Left lung (tissue), 10 donors: Measurements from ENCODE around the gene IGSF9B. TPM values are rescaled to one million over a fixed set of nuclear protein-coding genes. Genes with fewer than 3 reads are reported as not detected.

Experiments used
- ATAC-seq: fragments of 200-7000 bp; cut with Tn5 transposase; one replicate; pipeline ENCODE4 v1.9.1; 2020; ENCODE audit warnings: moderate library complexity
- DNase-seq, 4 donors: peaks; one replicate each; pipeline ENCODE4 v3.0.0-alpha.2; 2013 to 2020
- H3K27ac ChIP-seq, 2 donors: fragments of 200-600 bp; sonication (generic) in 1 of 2; one replicate each; pipeline versions ENCODE4 v1.5.0 to v1.8.0; 2020 to 2021
- H3K27me3 ChIP-seq, 2 donors: fragments of 200-600 bp; sonication (generic) in 1 of 2; one replicate each; pipeline versions ENCODE4 v1.5.0 to v1.8.0; 2020 to 2021
- H3K36me3 ChIP-seq, 2 donors: fragments of 200-600 bp; sonication (generic) in 1 of 2; one replicate each; pipeline versions ENCODE4 v1.5.0 to v1.8.0; 2020 to 2021
- H3K4me1 ChIP-seq, 2 donors: fragments of 200-600 bp; one replicate each; pipeline ENCODE4 v1.8.0; 2021
- H3K4me3 ChIP-seq, 2 donors: fragments of 200-600 bp; sonication (generic) in 1 of 2; one replicate each; pipeline versions ENCODE4 v1.5.0 to v1.8.0; 2020 to 2021; ENCODE audit warnings: mild to moderate bottlenecking in 1 of 2
- H3K9me3 ChIP-seq, 2 donors: fragments of 200-600 bp; sonication (generic) in 1 of 2; one replicate each; pipeline versions ENCODE4 v1.5.0 to v1.8.0; 2020 to 2021
- CTCF ChIP-seq, 2 donors: fragments of 200-600 bp; sonication (generic) in 1 of 2; IDR thresholded peaks; one replicate each; pipeline versions ENCODE4 v1.5.0 to v1.8.0; 2021; ENCODE audit warnings: antibody characterized with exemption in 2 of 2
- intact Hi-C, 2 donors: fragments of 100-400 bp; cut with DNase I; formaldehyde crosslinking; loops; one replicate each; pipeline versions ENCODE4 v1.11.2 to v1.14.2; 2022
- polyA plus RNA-seq, 6 donors: library from polyadenylated mRNA; unstranded; fragments of 120-200 nt; gene quantifications; one replicate each; pipeline ENCODE4 v1.2.1, GENCODE V29; 2013; ENCODE audit not compliant: insufficient read length in 6 of 6
- total RNA-seq, 2 donors: library from RNA; stranded (reverse); fragmentation: NEBNext Ultra II Directional; extraction: Animal tissue kit (Norgen Biotek cat#: 25700); gene quantifications; one replicate each; pipeline ENCODE4 v1.2.1, GENCODE V29; 2021
- donor health status: DM: no; HTN: yes; CAD: no.
- donor health status: DM: no; HTN: no; CAD: no.

IGSF9B gene
- total and polyA plus RNA-seq, 8 donors: 1.8 to 9.9 (median 2.8) TPM

GRCh38 chr11:133906241-133906640 lies 50.5 kb downstream of the IGSF9B start:
- Histone ChIP-seq H3K4me3 (no peak overlapping the region), H3K4me1 (no peaks in the 10 kb centered on the region), H3K27me3 (no peaks in the 10 kb centered on the region), H3K9me3 (no peaks in the 10 kb centered on the region), H3K27ac (no peak overlapping the region), H3K36me3 (no peaks in the 10 kb centered on the region)
- DNase-seq: peak in 1 of 4 donors; percentile 16
- intact Hi-C loops: no loop called here
- no peak for ATAC-seq
- TF ChIP-seq CTCF (IDR thresholded peaks at IDR 0.05): no peak

GRCh38 chr11:133905677-133906156 lies 51.1 kb downstream of the IGSF9B start:
- H3K4me1 ChIP-seq: no peaks in the 10 kb centered on the region
- intact Hi-C loops: no loop called here
- H3K9me3 ChIP-seq: no peaks in the 10 kb centered on the region
- DNase-seq (peak in 1 of 4 donors; percentile 10), ATAC-seq (no peak)
- H3K27me3 ChIP-seq: no peaks in the 10 kb centered on the region
- H3K27ac ChIP-seq: no peak overlapping the region
- TF ChIP-seq CTCF (IDR thresholded peaks at IDR 0.05): no peak
- no peak overlapping the region for H3K4me3 ChIP-seq
- H3K36me3 ChIP-seq: no peaks in the 10 kb centered on the region

GRCh38 chr11:133904818-133905515 lies 51.8 kb downstream of the IGSF9B start:
- H3K9me3 ChIP-seq: no peaks in the 10 kb centered on the region
- H3K36me3 ChIP-seq: no peaks in the 10 kb centered on the region
- ATAC-seq (no peak), DNase-seq (no peak)
- intact Hi-C loops: no loop called here
- no peaks in the 10 kb centered on the region for H3K4me1 ChIP-seq
- TF ChIP-seq CTCF (IDR thresholded peaks at IDR 0.05): no peak
- no peaks in the 10 kb centered on the region for H3K27me3 ChIP-seq
- H3K27ac ChIP-seq: no peak overlapping the region
- H3K4me3 ChIP-seq: no peak overlapping the region

- intact Hi-C loops: no loop called here
- TF ChIP-seq CTCF (IDR thresholded peaks at IDR 0.05): no peak
- H3K27me3 ChIP-seq: no peaks in the 10 kb centered on the region
- H3K4me3 ChIP-seq: no peak overlapping the region
- H3K27ac ChIP-seq: no peak overlapping the region
- ATAC-seq (no peak), DNase-seq (peak in 1 of 4 donors; percentile 13)
- no peaks in the 10 kb centered on the region for H3K4me1 ChIP-seq
- no peaks in the 10 kb centered on the region for H3K36me3 ChIP-seq
- no peaks in the 10 kb centered on the region for H3K9me3 ChIP-seq
Measured at GRCh38 chr11:133903875-133904817, 52.6 kb downstream of the IGSF9B start.

- intact Hi-C loops: no loop called here
- no peaks in the 10 kb centered on the region for H3K27me3 ChIP-seq
- H3K4me3 ChIP-seq: no peak overlapping the region
- ATAC-seq (no peak), DNase-seq (no peak)
- H3K4me1 ChIP-seq: no peaks in the 10 kb centered on the region
- H3K27ac ChIP-seq: no peak overlapping the region
- no peaks in the 10 kb centered on the region for H3K9me3 ChIP-seq
- TF ChIP-seq CTCF (IDR thresholded peaks at IDR 0.05): no peak
- H3K36me3 ChIP-seq: no peaks in the 10 kb centered on the region
Measured at GRCh38 chr11:133903056-133903455, 53.7 kb downstream of the IGSF9B start.
